Stimulated activated CD4-positive, alpha-beta T cell treated with anti-CD3 and anti-CD28 coated beads, Interleukin-2, amount 100 ng/mL, for 24 hours (primary cell): ENCODE measurements around the gene ISOC2.

Experiments used
- DNase-seq, 2 donors: peaks; one replicate each; pipeline ENCODE4 v3.0.0-alpha.2; 2020

The ISOC2 gene

DNA sequence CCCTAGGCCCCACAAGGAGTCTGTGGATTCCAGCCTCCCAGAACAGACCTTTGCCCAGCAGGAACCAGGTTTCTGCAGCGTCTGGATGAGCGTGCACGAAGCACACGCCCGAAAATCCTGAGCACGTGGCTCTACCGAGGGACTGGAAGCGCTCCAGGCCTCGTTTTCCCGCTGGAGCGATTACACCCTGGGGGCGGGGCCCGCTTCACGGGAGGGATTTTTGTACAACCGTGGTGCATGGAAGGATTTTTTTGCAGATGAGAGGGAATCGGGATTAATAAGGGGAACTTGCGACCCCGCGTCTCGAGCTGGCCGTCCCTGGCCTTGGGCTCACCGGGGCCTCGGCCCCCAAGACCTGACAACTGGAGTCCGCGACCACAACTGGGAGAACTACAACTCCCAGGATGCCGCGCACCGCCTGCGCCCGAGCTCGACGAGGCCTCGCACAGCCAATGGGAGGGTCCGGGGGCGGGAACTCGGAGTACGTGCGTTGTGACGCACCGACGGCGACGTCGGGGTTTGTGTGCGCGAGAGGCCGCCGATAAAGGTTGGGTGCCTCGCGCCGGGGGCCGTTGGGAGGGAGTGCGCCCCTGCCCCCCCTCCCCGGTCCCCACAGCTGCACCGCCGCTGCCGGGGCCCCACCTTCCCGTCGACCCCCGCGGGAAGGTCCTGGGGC, 14.8 kb upstream of the ISOC2 start, which contains the start of gene ZNF628:
ZNF628 (plus strand) TSS at position 518 of the 676 bp plus-strand sequence. CDS start 3,294 bp downstream, outside the sequence.
- DNase-seq, result peak; percentile 98 to 99

- DNase-seq, result no peak
Measured at GRCh38 chr19:55474269-55475265, 13.1 kb upstream of the ISOC2 start.

DNA sequence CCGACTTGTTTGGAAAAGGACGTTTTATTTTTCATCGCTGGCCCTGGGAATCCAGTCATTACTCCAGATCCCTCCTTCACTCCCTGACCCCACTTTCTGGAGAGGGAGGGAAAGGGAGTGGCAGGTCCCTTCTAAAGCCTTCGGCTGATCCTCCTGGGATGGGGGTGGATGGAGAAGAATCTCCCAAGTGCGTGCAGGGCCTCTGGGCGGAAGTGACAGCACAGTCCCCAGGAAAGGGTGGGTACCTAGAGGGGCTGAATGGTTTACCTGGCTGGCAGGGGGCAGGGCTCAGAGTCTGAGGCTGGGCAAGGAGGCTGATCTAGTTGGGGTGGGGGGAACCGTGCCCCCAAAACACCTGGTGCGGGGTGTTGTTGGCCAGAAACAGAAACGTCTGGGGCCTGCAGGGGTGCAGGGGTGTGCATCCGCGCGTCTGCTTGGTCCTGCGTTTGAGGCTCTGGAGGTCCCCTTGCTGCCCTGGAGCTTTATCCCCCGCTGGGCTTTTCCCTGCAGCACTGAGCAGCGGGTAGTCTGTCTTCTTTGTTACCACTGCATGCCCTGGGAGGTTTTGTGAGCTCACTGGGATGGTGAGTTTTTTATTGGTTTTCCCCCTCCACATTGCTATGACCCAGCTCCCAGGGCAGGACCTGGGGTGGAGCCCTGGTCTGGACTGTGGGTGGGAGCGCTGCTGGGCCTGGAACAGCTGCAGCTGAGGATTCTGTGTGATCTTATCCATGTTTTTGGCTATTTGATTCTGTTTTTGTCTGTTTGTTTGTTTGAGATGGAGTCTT, 12.0 kb upstream of the ISOC2 start:
- DNase-seq, result no peak

DNA sequence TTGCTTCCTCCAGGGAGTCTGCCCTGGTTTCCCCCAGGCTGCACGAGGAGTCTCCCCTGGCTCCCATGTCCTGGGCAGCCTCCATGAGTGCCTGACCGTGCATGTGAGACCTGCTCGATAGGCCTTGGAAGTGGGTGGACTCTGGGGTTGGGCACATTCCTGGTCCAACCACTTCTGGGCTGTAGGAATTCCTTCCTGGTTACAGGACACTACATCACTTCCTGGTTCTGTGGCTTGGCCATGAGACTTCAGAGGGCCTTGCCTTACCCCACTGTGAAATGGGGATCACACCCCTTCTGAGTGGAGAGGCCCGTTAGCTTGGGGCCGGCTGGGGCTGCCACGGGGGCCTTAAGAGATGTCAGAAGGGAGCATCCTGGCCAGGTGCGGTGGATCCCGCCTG, 11.0 kb upstream of the ISOC2 start:
- no peak for DNase-seq

DNA sequence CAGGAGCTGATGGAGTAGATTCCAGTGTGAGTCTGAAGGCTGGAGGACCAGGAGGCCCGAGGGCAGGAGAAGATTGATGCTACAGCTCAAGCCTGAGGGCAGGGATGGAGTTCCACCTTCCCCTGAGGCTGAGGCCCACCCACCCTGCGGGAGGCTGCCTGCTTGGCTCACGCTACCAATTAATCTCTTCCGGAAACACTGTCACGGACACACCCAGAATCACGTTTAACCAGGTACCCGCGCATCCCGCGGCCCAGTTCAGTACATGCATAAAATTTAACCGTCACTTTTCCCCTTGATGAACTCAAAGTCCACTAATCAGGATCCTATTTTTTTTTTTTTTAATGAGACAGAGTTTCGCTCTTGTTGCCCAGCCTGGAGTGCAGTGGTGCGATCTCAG, 9.8 kb upstream of the ISOC2 start:
- no peak for DNase-seq

DNA sequence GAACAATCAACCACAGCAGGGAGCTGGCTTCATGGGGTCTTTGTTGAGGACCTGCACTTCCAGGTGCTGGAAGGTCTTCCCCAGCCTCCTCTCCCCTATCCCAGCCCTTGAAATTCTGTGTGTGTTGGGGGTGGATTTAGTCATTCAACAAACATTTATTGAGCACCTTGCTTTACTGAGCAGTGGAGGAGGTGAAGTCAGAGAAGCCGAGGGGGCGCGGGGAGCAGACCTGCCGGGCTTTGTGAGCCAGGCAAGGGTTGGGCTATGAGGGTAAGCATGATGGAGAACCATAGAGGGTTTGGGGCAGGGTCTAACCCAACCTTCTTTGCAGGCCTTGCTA, 6.6 kb upstream of the ISOC2 start:
- no peak for DNase-seq

- peak; percentile 81 to 82 for DNase-seq
Measured at GRCh38 chr19:55467236-55468053, 6.0 kb upstream of the ISOC2 start.

- no peak for DNase-seq
Measured at GRCh38 chr19:55466241-55466614, 4.8 kb upstream of the ISOC2 start.

- DNase-seq, result no peak
Measured at GRCh38 chr19:55465460-55466240, 4.2 kb upstream of the ISOC2 start.

GRCh38 chr19:55464662-55465054, 3.2 kb upstream of the ISOC2 start, which contains the start of gene C19orf85:
Gene C19orf85 (minus strand): TSS chr19:55464751. CDS start chr19:55464554, 197 bp downstream.
- DNase-seq, result no peak

GRCh38 chr19:55464039-55464661, 2.7 kb upstream of the ISOC2 start:
- no peak for DNase-seq

DNA sequence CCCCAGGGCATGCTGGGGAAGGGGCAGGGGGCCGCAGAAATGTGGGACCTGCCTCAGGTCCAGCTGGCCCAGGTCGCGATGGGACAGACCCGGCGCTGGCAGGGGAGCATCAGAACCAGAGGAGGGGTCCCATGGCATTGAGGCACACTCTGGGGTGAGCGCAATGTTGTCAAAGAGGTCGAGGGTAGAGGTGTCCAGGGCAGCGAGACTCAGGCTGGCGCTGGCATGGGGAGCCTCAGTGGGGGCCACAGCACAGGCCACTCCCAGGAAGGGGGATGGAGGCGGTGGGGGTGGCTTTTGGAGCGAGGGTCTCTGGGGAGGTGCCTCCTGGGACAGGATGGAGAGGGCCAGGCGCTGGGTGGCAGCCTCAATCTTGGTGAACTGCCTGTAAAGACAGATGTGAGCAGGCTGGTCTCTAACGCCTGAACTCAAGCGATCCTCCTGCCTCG, 2.2 kb upstream of the ISOC2 start:
- no peak for DNase-seq

DNA sequence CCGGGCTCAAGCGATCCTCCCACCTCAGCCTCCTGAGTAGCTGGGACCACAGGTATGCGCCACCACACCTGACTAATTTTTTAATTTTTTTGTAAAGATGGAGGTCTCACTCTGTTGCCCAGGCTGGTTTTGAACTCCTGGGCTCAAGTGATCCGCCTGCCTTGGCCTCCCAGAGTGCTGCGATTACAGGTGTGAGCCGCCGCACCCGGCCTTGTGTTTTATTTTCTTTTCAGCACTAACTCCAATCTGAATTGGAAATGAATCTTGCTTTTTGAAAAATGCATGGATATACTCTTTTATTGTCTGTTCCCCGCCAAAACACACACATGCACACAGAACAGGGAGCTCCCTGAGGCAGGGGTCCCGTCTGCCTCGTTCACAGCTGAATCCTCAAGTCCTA, 1.3 kb upstream of the ISOC2 start:
- DNase-seq, result no peak

GRCh38 chr19:55461974-55462626, 658 bp upstream of the ISOC2 start:
- DNase-seq, result no peak

DNA sequence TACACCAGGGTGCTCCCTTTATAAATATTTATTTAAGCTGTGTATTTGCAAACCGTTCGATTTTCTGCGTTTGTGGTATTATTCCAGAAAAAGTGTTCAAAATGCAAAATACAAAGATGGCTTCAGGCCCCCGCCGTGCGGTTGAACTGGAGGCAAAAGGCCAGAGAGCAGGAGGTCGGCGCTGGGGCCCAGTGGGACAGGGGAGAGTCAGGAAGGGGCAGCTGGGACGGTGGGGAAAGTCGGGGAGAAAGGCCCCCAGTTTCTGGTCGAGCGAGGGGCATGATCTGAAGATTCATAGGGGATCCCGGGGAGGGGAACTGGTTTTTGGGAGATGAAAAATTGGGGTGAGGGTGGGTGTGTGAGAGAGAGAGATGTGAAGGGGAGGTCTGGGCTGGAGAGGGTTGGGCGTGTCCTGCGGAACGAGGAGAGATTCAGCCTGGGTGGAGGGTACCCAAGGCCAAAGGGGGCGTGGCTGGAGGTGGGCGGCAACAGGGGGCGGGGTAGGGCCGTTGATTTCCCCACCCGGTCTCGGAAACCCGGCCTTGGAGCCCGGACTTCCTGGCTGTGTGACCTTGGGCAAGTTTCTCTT, 678 bp downstream of the ISOC2 start:
- DNase-seq, result peak; percentile 48 to 64

GRCh38 chr19:55459950-55460657, 1.3 kb downstream of the ISOC2 start:
- no peak for DNase-seq

- DNase-seq, result no peak
Measured at GRCh38 chr19:55459551-55459949, 1.9 kb downstream of the ISOC2 start.

- DNase-seq, result no peak
Measured at GRCh38 chr19:55457683-55458457, 3.6 kb downstream of the ISOC2 start.
